Renal pelvis (tissue), 12 donors: ENCODE results near the gene MGRN1. TPM values are rescaled to one million over a fixed set of nuclear protein-coding genes. Genes with fewer than 3 reads are reported as not detected.

ENCODE experiments used
- DNase-seq: peaks from one replicate; pipeline ENCODE4 v3.0.0-alpha.2; 2013
- long read RNA-seq, 16 experiments: transcript quantifications; one replicate each; lab custom pipeline, GENCODE V29; 2026
- polyA plus RNA-seq, 3 donors: library from polyadenylated mRNA; unstranded; fragments of 120-200 nt; gene quantifications; one replicate each; pipeline ENCODE4 v1.2.1, GENCODE V29; 2013; ENCODE audit not compliant: insufficient read length in 3 of 3

MGRN1 gene
- 10 to 100 TPM; 52.3 to 70.1 (median 63.2) TPM for polyA plus RNA-seq
- long read RNA-seq, donor 1, partial matches to known transcripts, result 0 of 8 reads
- long read RNA-seq, donor 1, other reads (novel, unspliced or antisense), result 0 of 8 reads
- long read RNA-seq, donor 2, transcript MGRN1-201 (17 exons, 3,968 nt), result major isoform, 6 of 7 reads
- long read RNA-seq, donor 2, partial matches to known transcripts, result 0 of 7 reads
- long read RNA-seq, donor 2, other reads (novel, unspliced or antisense), result 0 of 7 reads
- long read RNA-seq, donor 3, partial matches to known transcripts, result 5 of 10 reads
- long read RNA-seq, donor 3, other reads (novel, unspliced or antisense), result 0 of 10 reads
- long read RNA-seq, donor 4, partial matches to known transcripts, result 0 of 7 reads
- long read RNA-seq, donor 4, other reads (novel, unspliced or antisense), result 0 of 7 reads
- long read RNA-seq, donor 5, full-length matches to known transcripts, result 6 of 6 reads
- long read RNA-seq, donor 5, partial matches to known transcripts, result 0 of 6 reads
- long read RNA-seq, donor 5, other reads (novel, unspliced or antisense), result 0 of 6 reads
- long read RNA-seq, donor 6, full-length matches to known transcripts, result 11 of 11 reads
- long read RNA-seq, donor 6, partial matches to known transcripts, result 0 of 11 reads
- long read RNA-seq, donor 6, other reads (novel, unspliced or antisense), result 0 of 11 reads
- long read RNA-seq, donor 7, full-length matches to known transcripts, result 17 of 22 reads
- long read RNA-seq, donor 7, partial matches to known transcripts, result 0 of 22 reads
- long read RNA-seq, donor 7, other reads (novel, unspliced or antisense), result 5 of 22 reads
- long read RNA-seq, donor 8, partial matches to known transcripts, result 0 of 8 reads
- long read RNA-seq, donor 8, other reads (novel, unspliced or antisense), result 0 of 8 reads
- long read RNA-seq, donor 9, full-length matches to known transcripts, result 7 of 7 reads
- long read RNA-seq, donor 9, partial matches to known transcripts, result 0 of 7 reads
- long read RNA-seq, donor 9, other reads (novel, unspliced or antisense), result 0 of 7 reads
- long read RNA-seq, donor 10, partial matches to known transcripts, result 0 of 1 reads
- long read RNA-seq, donor 10, other reads (novel, unspliced or antisense), result 0 of 1 reads
- long read RNA-seq, donor 11, transcript MGRN1-201 (17 exons, 3,968 nt), result major isoform, 7 of 12 reads
- long read RNA-seq, donor 11, partial matches to known transcripts, result 0 of 12 reads
- long read RNA-seq, donor 11, other reads (novel, unspliced or antisense), result 0 of 12 reads
- long read RNA-seq, donor 12, partial matches to known transcripts, result 0 of 6 reads
- long read RNA-seq, donor 12, other reads (novel, unspliced or antisense), result 0 of 6 reads
- long read RNA-seq, donor 13, full-length matches to known transcripts, result 5 of 5 reads
- long read RNA-seq, donor 13, partial matches to known transcripts, result 0 of 5 reads
- long read RNA-seq, donor 13, other reads (novel, unspliced or antisense), result 0 of 5 reads
- long read RNA-seq, donor 14, result 0 reads
- long read RNA-seq, donor 15, result 0 reads
- long read RNA-seq, donor 16, partial matches to known transcripts, result 0 of 5 reads
- long read RNA-seq, donor 16, other reads (novel, unspliced or antisense), result 0 of 5 reads

DNA sequence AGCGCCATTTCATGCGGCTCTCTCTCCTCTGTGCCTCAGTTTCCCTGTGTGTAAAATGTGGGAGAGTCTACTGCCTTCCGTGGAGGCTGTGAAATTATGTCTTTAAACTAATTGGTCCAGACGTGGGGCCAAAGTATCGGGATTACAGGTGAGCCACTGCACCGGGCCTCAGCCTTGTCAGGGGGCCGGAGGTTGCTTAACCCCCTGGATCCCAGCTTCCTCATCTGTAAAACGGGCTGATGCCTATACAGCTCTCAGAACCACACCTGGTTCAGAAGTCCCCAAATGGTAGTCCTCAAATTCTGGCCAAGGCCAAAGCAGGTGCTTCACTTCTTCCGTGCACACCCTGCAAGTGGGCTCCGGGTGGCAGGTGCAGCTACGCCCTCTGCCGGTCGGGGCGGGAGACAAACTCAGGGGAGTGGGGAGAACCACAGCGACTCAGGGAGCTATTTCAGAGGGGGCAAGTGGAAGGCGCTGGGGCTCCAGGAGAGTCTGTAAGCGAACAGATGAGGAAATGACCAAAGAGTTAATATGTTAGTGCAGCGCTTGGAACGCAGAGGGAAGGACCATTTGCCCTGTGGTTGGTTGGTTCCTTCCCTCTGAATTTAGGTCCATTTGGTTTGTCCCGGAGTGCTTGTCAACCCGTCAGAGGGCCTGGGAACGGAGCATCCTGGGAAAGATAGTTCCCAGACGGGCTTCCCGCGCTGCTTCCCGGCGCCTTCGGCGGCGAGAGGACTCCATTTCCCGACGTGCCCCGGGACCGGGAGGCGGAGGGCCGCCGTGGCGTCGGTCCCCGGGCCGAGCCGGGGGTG, at the start of gene MGRN1:
Gene MGRN1, plus strand, starts transcription at position 812 of the 812 bp plus-strand sequence. CDS start 135 bp downstream, outside the sequence.
- DNase-seq, result peak; percentile 98

DNA sequence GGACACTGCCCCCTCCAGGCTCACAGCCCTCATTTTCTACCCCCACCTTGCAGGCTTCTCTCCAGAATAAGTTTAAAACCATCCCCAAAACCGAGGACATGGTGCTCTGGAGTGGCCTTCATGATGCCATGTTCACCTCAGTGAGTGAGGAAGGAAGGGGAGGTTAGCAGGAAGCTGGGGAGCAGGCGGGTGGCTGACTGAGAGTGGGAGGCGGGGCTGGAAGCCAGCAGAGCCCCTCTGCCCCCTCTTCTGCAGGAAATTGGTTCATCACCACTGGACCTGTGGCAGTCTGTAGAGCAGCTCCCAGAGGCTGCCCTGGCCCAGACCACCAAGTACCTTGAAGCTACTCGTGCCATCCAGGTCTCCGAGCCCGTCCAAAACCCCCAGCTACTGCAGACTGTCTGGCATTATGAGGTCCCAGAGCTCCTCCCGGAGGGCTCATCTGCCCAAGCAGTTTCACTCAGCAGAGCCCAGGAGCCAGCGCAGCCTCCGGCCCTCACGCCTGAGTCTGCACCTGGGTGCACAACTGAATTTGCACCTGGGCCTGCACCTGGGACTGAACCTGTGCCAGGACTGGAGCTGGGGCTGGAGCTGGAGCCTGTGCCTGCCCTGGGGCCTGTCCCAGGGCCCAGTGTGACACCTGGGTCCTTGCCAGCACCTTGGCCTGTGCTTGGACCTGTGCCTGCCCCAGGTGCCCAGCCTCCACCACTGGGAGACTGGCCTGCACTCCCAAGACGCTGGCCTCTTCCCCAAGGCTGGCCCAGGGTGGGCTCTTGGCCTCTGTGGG, 49.5 kb upstream of the MGRN1 start:
- DNase-seq, result no peak

DNA sequence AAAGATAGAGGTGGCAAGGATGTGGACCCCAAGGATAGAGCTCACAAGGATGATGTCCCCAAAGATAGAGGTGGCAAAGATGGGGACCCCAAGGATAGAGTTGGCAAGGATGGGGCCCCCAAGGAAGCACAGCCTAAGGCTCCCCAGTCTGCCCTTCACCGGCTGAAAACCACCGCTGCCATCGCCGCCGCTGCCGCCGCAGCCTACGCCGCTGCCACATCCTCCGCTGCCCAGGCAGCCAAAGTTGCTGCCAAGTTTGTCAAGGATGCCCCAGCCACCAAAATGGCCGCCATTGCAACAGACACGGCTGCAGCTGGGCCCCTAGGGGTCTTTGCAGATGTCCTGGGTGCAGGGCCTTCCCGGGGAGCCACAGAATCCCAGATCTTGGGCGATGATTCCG, 48.6 kb upstream of the MGRN1 start:
- DNase-seq, result no peak

DNA sequence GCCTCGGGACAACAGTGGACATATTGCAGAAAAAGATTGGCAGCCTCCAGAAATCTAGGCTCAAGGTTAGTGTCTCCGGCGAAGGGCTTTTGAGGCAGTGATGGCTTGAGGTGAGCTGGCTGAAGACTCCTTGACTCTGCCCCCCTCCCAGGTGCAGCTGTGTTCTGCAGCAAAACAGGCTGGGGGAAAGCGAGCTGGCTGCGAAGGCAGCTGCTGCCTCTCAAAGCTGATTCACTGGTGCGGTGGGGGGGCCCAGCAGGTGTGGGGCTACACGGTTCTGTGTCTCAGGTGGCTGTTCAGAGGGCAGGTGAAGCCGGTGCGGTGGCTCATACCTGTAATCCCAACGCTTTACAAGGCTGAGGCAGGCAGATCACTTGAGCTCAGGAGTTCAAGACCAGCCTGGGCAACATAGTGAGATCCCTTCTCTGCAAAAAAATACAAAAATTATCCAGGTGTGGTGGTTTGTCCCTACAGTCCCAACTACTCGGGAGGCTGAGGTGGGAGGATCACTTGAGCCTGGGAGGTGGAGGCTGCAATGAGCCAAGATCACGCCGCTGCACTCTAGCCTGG, 45.6 kb upstream of the MGRN1 start:
- no peak for DNase-seq

DNA sequence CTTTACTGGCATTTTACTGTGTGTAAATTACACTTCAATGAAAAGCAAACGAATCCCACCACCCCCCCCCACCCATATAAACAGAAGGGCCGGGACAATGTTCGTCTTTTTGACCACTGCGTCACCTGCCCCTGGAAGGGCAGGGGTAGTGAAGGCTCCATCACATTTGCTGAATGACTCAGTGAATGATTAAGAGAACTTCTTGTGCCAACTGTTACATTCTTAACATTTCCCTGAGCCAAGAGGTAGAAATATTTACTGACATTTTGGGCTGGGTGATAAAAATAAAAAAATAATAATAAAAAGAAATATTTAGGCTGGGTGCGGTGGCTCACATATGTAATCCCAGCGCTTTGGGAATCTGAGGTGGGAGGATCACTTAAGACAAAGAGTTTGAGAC, 44.4 kb upstream of the MGRN1 start:
- no peak for DNase-seq

DNA sequence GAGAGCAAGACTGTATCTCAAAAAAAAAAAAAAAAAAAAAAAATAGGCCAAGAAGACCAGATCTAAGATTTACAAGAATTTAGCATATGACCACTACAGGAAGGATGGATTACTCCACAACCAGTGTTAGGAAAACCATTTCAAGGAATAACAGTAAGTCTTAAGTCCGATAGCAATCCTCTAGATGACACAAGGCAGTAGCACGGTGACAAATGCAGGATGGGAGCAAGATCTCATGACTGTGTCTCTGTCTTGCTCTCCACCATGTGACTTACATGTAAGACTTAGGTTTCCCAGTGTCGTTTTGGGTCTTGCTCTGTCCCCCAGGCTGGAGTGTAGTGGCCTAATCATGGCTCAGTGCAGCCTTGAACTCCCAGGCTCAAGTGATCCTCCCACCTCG, 40.7 kb upstream of the MGRN1 start:
- DNase-seq, result no peak

DNA sequence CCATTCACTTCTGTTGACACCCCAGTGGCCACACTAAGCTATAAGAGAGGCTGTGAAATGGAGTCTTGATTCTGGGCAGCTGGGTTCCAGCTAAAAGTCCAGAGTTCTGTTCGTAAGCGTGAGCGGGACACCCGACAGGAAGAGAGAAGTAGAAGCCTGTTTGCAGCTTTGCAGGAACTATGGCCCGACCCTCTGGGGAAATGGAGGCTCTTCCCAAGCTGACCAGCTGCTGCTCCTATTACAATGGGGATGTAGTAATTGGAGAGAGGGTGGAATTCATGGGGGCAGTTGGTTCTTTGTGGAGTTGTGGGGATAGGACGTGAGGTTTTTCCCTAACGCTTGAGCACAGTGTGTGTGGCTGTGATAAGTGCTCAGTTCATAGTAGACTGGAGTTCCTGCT, 38.3 kb upstream of the MGRN1 start:
- no peak for DNase-seq

DNA sequence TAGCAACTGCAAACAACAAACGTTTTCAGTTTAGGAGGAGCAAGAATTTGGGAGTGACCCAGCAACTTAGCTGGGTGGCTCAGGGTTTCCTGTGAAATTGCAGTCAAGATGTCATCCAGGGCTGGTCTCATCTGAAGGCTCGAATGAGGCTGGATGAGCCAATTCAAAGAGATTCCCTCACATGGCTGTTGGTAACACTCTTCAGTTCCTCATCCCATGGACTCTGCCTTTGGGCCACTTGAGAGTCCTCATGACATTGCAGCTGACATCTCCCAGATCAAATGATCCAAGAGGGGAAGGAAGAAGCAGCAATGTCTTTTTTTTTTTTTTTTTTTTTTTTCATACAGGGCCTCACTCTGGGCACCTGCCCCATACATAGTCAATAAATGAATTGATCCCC, 36.2 kb upstream of the MGRN1 start:
- no peak for DNase-seq

DNA sequence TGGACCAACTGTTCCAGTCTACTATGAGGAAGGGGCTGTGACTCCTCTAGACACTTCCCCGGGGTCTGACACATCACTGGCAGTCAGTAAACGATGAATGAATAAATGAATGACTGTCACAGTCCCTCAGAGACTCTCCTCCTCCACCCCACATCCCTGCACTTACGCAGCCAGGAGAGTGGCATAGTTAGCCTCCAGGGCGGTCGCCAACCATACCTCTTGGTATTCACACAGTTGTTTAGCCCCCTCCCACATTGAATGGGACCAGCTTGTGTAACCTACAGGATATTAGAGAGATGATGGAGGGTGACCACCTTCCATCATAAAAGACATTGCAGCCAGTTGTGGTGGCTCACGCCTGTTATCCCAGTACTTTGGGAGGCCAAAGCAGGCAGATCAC, 35.7 kb upstream of the MGRN1 start:
- no peak for DNase-seq

DNA sequence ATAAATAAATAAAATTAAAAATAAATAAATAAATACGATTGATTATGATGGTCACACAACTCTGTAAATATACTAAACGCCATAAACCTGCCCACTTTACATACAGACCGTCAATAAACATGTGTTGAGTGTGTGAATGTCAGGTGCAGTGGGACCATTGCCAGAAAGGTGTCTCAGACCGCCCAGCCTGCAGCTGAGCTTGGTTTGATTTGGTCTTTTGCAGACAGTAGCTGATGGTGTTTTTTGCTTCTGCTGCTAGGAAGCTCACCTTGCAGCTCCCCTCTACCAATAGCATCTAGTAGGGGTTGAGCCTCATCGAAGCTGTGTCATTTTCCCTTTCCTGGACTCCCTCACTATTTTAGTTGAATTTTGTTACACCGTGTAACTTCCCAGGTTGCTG, 33.4 kb upstream of the MGRN1 start:
- DNase-seq, result no peak

DNA sequence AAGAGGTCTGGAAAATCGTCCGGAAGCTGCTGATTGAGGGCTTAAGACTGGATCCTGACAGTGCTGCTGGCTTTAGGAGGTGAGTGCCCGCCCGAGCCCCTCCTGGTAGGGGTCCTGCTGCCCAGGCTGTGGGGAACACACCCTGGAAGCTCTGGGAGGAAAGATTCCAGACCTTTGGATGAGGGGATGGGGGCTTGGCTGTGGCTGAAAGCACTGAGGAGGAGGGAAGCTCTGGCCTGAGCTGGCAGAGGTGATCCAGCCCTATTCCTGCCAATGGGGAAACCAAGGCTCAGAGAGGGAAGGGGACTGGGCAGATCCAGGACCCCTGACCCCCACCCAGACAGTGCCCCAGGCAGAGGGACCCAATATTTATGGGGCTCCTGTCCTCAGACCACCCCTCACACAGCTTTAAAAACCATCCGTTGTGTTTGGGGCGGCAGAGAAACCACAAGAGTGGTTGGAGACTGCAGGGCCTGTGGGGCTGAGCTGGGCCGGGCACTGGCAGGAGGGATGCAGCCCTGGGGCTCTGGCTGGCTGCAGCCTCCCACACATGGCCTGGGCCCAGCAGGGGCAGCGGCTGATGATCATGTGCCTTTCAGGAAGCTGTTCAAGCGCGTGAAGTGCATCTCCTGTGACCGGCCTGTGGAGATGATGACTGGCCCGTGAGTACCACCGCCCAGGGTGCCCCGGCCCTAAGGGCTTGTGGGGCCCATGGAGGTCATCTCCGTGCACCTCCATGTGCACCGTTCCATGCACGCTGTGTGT, 32.7 kb upstream of the MGRN1 start:
- no peak for DNase-seq

DNA sequence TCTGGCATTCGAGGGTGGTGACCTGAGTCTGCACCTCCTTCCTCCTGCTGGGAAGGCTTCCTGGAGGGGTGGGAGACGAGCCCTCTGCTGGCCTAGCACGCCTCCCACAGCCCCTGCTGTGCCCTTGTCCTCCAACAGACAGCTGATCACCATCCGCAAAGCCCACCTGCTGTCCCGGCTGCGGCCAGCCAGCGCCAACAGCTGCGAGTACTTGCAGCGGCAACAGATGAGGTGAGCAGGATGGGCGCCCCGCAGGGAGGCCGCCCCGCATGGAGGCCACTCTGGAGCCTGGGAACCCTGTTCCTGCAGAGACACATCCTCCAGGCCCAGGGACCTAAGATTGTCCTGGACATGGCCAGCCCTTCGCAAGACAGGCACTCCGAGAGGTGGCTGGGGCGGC, 31.5 kb upstream of the MGRN1 start:
- DNase-seq, result no peak

DNA sequence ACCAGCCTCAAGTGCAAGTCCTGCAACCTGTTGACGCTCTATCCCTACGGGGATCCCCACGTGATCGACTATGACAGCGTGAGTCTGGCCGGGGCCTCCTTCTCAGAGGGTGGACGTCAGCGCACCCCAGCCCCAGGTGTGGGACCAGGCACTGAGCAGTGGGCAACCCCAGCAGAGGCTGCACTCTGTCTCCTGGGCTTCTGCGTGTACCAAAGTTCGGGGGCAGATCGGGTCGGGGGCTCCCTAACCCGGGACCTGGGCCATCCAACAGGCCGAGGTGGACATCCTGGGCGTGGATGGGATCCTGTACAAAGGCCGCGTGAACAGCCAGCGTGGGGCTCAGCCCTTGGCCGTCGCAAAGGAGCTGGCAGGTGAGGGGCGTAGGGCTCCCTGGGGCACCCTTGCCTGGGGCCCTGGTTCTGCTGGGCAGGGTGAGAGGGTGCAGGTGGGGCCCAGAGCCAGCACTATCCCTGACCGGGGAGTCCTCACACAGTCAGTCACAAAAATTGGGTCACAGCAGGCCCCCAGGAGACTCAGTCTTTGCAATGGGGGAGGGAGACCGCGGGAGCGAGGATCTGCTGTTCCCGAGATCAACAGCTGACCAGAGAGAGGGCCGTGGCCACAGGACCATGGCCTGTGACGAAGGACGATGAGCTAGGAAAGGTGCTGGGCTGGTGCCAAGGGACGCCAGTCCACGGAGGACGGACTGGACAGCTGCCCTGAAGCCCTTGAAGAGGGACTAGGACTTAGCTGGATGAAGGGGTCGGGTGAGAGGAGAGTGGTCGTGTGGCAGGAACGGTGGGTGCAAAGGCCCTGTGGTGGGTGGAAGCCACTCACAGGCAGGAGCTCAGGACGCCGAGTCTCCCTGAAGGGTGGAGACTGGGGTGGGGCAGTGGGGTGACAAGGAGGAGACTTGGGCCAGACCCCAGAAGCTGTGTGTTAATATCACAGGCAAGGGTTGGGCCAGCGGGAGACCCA, 29.9 kb upstream of the MGRN1 start:
- DNase-seq, result no peak

DNA sequence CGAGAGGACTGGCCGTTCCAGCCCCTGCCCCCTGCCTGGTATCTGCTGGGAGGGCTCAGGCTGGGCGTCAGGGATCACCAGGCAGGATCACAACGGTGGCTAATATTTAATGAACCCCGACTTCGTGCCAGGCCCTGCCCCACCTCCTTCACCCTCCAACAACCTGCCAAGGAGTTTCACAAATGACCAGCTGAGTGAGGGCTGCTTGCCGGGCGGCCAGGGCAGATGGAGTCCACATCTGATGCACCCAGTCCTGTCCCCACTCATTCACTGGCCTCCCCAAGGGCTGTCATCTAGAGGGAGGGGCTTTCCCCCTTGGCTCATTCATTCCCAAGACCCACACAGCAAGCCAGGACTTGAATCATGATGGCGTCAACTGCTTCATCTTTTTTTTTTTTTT, 27.5 kb upstream of the MGRN1 start:
- DNase-seq, result no peak

DNA sequence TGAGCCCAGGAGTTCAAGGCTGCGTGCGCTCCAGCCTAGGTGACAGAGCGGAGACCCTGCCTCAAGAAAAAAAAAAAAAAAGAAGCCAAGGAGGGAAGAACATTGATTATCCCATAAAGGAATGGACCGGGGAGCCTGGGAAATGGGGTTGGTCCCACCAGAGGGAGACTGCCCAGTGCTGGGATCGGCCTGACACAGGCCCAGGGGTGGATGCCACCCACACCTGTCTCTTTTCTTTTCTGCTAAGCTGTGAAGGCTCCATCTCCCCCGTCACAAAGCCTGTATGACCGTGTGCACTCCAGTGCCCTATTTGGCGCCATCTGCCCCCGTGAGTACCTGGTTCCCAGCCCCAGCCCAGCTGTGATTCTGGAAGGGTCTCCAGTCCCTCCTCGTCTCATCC, 25.6 kb upstream of the MGRN1 start:
- DNase-seq, result no peak

DNA sequence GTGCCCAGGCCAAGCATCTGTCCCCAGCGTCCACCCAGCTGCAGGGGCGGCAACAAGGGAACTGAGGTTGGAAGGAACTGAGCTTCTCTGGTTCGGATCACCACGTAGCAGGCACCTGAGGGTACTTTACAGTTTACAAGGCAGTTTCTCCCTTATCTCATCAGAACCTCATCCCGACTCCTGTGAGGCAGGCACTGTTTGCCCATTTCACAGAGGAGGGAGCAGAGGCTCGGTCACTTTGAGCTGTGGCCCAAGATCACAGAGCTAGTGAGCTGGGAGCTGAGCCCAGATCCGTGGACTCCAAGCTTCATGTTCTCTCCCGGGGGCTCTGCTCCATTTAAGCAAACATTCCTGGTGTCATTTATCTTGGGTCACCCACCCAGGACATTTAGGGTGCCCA, 25.1 kb upstream of the MGRN1 start:
- no peak for DNase-seq
